HL-60 (cell line): Measurements from ENCODE around the gene CHN2.

Source experiments
- POLR2AphosphoS5 ChIP-seq: IDR thresholded peaks from 2 replicates; pipeline ENCODE4 v1.6.1; 2012; ENCODE audit warnings: low read depth
- SPI1 ChIP-seq: IDR thresholded peaks from 2 replicates; pipeline ENCODE4 v1.6.1; 2012; ENCODE audit warnings: low read depth, mild to moderate bottlenecking, borderline replicate concordance
- TF ChIP-seq, protein P1 (sequence below): IDR thresholded peaks from one replicate; pipeline ENCODE4 v1.5.1; 2011; ENCODE audit warnings: low read length, control low read depth, inconsistent platforms; ENCODE audit not compliant: insufficient read depth
- TF ChIP-seq, protein P2 (sequence below): IDR thresholded peaks from 2 replicates; pipeline ENCODE4 v1.6.1; 2012; ENCODE audit warnings: low read depth; ENCODE audit not compliant: insufficient replicate concordance

DNA sequence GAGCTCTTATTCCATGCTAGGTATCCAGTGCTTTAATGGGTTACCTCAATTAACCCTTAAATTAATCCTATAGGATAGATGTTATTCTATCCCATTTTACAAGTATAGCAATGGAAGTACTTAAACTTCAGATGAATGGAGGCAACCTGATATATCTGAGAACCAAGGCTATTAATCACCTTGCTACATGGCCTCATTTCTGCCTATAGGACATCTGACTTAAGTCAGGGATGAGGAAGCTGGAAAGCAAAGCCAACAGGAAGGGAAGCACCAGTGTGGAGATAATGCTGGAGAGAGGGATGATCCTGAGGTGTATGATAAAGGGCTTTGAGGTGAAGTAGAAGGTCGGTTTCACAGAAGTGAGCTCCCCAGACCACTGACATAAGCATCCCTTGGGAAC, 132.3 kb downstream of the CHN2 start:
- TF ChIP-seq, protein P1, sequence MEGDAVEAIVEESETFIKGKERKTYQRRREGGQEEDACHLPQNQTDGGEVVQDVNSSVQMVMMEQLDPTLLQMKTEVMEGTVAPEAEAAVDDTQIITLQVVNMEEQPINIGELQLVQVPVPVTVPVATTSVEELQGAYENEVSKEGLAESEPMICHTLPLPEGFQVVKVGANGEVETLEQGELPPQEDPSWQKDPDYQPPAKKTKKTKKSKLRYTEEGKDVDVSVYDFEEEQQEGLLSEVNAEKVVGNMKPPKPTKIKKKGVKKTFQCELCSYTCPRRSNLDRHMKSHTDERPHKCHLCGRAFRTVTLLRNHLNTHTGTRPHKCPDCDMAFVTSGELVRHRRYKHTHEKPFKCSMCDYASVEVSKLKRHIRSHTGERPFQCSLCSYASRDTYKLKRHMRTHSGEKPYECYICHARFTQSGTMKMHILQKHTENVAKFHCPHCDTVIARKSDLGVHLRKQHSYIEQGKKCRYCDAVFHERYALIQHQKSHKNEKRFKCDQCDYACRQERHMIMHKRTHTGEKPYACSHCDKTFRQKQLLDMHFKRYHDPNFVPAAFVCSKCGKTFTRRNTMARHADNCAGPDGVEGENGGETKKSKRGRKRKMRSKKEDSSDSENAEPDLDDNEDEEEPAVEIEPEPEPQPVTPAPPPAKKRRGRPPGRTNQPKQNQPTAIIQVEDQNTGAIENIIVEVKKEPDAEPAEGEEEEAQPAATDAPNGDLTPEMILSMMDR: no peak
- TF ChIP-seq, protein P2, sequence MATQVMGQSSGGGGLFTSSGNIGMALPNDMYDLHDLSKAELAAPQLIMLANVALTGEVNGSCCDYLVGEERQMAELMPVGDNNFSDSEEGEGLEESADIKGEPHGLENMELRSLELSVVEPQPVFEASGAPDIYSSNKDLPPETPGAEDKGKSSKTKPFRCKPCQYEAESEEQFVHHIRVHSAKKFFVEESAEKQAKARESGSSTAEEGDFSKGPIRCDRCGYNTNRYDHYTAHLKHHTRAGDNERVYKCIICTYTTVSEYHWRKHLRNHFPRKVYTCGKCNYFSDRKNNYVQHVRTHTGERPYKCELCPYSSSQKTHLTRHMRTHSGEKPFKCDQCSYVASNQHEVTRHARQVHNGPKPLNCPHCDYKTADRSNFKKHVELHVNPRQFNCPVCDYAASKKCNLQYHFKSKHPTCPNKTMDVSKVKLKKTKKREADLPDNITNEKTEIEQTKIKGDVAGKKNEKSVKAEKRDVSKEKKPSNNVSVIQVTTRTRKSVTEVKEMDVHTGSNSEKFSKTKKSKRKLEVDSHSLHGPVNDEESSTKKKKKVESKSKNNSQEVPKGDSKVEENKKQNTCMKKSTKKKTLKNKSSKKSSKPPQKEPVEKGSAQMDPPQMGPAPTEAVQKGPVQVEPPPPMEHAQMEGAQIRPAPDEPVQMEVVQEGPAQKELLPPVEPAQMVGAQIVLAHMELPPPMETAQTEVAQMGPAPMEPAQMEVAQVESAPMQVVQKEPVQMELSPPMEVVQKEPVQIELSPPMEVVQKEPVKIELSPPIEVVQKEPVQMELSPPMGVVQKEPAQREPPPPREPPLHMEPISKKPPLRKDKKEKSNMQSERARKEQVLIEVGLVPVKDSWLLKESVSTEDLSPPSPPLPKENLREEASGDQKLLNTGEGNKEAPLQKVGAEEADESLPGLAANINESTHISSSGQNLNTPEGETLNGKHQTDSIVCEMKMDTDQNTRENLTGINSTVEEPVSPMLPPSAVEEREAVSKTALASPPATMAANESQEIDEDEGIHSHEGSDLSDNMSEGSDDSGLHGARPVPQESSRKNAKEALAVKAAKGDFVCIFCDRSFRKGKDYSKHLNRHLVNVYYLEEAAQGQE: no peak
- no peak for TF ChIP-seq SPI1
- no peak for TF ChIP-seq POLR2AphosphoS5
